Measurements from ENCODE around the gene URAD.
"Not testable (repeated sequence)": the region's sequence is repeated elsewhere in the genome, so short reads cannot be mapped to it uniquely, and the experiment has no call there.

URAD gene

DNA sequence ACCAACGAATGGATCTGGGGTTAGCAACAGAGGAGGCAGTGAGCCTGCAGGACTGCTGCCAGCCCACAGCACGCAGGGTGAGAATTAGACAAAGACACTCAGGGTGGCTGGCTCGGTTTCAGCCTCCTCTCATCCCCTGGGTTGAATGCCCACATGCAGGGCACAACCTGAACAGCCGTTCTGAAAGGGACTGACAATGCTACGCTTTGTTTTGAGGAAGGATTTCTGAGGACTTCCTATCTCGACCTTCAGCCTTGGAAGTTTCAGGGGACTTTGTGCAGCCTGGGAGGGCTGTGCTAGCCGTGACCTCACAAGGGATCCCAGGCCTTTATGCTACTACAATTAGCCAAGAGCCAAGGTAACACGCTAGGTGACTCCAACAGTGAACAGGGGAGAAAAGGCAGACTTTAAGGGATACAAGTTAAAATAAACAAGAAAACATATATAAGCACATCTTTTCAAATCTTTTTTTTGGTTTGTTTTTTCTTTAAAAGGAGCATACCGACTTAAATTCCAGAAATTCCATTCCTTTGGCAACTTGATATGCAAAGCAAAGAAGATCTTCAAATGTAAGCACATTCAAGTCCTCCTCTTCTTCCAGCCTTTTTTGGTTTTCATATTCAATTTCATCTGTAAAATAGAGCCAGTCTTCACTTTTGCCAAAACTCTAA, 34.5 kb upstream of the URAD start:
- no peaks in the 10 kb centered on the region for H3K9me3 ChIP-seq (ENCODE audit: control insufficient read depth, low read length)
- peaks cover 15% of the 10 kb centered on the region for H3K27me3 ChIP-seq (replicated peaks; ENCODE audit: control insufficient read depth, insufficient read depth, low read length)
- H3K4me1 ChIP-seq (ENCODE audit: control insufficient read depth, insufficient read depth, low read length), result peaks cover 9% of the 10 kb centered on the region
- DNase-seq (ENCODE audit: low read depth), result peak; percentile 45
- H3K4me3 ChIP-seq (ENCODE audit: low read length), result no peak overlapping the region
- no peaks in the 10 kb centered on the region for H3K36me3 ChIP-seq (ENCODE audit: control insufficient read depth, insufficient read depth, low read length, severe bottlenecking)
- no peak overlapping the region for H3K9ac ChIP-seq (ENCODE audit: low read length)

GRCh38 chr13:28014301-28014700, 25.8 kb upstream of the URAD start:
- H3K9me3 ChIP-seq (ENCODE audit: control insufficient read depth, low read length), result no peaks in the 10 kb centered on the region
- H3K9ac ChIP-seq (ENCODE audit: low read length), result no peak overlapping the region
- no peak overlapping the region for H3K4me3 ChIP-seq (ENCODE audit: low read length)
- H3K4me1 ChIP-seq (ENCODE audit: control insufficient read depth, insufficient read depth, low read length), result no peaks in the 10 kb centered on the region
- no peaks in the 10 kb centered on the region for H3K36me3 ChIP-seq (ENCODE audit: control insufficient read depth, insufficient read depth, low read length, severe bottlenecking)
- no peak for DNase-seq (ENCODE audit: low read depth)
- peaks cover 34% of the 10 kb centered on the region for H3K27me3 ChIP-seq (replicated peaks; ENCODE audit: control insufficient read depth, insufficient read depth, low read length)

GRCh38 chr13:28013482-28013881, 25.0 kb upstream of the URAD start:
- Histone ChIP-seq H3K9ac (ENCODE audit: low read length) (no peak overlapping the region), H3K27me3 (replicated peaks; ENCODE audit: control insufficient read depth, insufficient read depth, low read length) (peaks cover 36% of the 10 kb centered on the region), H3K4me1 (ENCODE audit: control insufficient read depth, insufficient read depth, low read length) (no peaks in the 10 kb centered on the region), H3K36me3 (ENCODE audit: control insufficient read depth, insufficient read depth, low read length, severe bottlenecking) (no peaks in the 10 kb centered on the region), H3K9me3 (ENCODE audit: control insufficient read depth, low read length) (no peaks in the 10 kb centered on the region), H3K4me3 (ENCODE audit: low read length) (no peak overlapping the region)
- no peak for DNase-seq (ENCODE audit: low read depth)

DNA sequence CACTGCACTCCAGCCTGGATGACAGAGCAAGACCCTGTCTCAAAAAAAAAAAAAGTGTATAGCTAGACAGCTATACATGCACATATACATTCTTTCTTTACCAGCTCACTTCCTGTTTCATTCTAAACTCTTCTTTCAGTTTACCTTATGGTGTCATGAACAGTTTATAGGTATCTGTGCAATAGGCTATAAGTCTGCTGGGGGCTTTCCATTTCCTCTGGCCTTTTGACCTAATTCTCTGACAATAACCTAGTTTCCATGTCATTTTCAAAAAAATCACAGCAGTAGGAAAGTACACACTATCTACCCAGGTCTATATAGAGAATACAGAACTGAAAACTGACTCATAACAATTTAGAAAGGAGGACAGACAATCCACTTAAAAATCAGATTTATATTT, 24.4 kb upstream of the URAD start:
- DNase-seq (ENCODE audit: low read depth), result no peak
- Histone ChIP-seq H3K4me3 (ENCODE audit: low read length) (no peak overlapping the region), H3K9ac (ENCODE audit: low read length) (no peak overlapping the region), H3K4me1 (ENCODE audit: control insufficient read depth, insufficient read depth, low read length) (no peaks in the 10 kb centered on the region), H3K36me3 (ENCODE audit: control insufficient read depth, insufficient read depth, low read length, severe bottlenecking) (no peaks in the 10 kb centered on the region), H3K27me3 (replicated peaks; ENCODE audit: control insufficient read depth, insufficient read depth, low read length) (peaks cover 36% of the 10 kb centered on the region), H3K9me3 (ENCODE audit: control insufficient read depth, low read length) (no peaks in the 10 kb centered on the region)

DNA sequence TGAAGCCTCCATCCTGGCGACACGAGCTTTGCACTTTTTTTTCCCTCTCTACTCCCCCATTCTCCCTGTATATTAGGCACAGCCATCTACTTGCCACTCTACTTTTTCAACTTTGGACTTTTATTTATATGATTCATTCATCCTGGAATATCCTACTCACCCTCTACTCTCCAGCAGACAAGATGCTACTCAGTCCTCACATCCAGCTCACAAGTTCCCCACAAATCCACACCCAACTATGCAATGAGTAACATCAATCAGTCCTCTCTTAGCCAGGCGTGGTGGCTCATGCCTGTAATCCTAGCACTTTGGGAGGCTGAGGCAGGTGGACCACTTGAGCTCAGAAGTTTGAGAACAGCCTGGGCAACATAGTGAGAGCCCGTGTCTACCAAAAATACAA, 23.9 kb upstream of the URAD start:
- Histone ChIP-seq H3K4me3 (ENCODE audit: low read length) (no peak overlapping the region), H3K9ac (ENCODE audit: low read length) (no peak overlapping the region), H3K9me3 (ENCODE audit: control insufficient read depth, low read length) (no peaks in the 10 kb centered on the region), H3K36me3 (ENCODE audit: control insufficient read depth, insufficient read depth, low read length, severe bottlenecking) (no peaks in the 10 kb centered on the region), H3K27me3 (replicated peaks; ENCODE audit: control insufficient read depth, insufficient read depth, low read length) (peaks cover 36% of the 10 kb centered on the region), H3K4me1 (ENCODE audit: control insufficient read depth, insufficient read depth, low read length) (no peaks in the 10 kb centered on the region)
- DNase-seq (ENCODE audit: low read depth), result no peak

- Histone ChIP-seq H3K9me3 (ENCODE audit: control insufficient read depth, low read length) (no peaks in the 10 kb centered on the region), H3K36me3 (ENCODE audit: control insufficient read depth, insufficient read depth, low read length, severe bottlenecking) (no peaks in the 10 kb centered on the region), H3K27me3 (replicated peaks; ENCODE audit: control insufficient read depth, insufficient read depth, low read length) (peaks cover 27% of the 10 kb centered on the region), H3K9ac (ENCODE audit: low read length) (no peak overlapping the region), H3K4me3 (ENCODE audit: low read length) (no peak overlapping the region), H3K4me1 (ENCODE audit: control insufficient read depth, insufficient read depth, low read length) (no peaks in the 10 kb centered on the region)
- DNase-seq (ENCODE audit: low read depth), result no peak
Measured at GRCh38 chr13:28010046-28010445, 21.6 kb upstream of the URAD start.

DNA sequence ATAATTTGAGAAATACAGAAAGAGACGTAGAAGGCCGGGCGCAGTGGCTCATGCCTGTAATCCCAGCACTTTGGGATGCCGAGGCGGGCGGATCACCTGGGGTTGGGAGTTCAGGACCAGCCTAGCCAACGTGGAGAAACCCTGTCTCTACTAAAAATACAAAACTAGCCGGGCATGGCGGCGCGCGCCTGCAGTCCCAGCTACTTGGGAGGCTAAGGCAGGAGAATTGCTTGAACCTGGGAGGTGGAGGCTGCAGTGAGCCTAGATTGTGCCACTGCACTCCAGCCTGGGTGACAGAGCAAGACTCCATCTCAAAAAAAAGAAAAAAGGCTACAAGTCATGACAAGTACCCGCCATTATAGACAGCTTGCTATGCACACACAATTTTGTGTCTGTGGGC, 16.5 kb upstream of the URAD start:
- H3K4me3 ChIP-seq (ENCODE audit: low read length); H3K4me1 ChIP-seq (ENCODE audit: control insufficient read depth, insufficient read depth, low read length); H3K36me3 ChIP-seq (ENCODE audit: control insufficient read depth, insufficient read depth, low read length, severe bottlenecking); H3K9me3 ChIP-seq (ENCODE audit: control insufficient read depth, low read length); DNase-seq (ENCODE audit: low read depth); H3K9ac ChIP-seq (ENCODE audit: low read length): not testable (repeated sequence)
- peaks cover 22% of the 10 kb centered on the region for H3K27me3 ChIP-seq (replicated peaks; ENCODE audit: control insufficient read depth, insufficient read depth, low read length)

GRCh38 chr13:28002886-28003698, 14.6 kb upstream of the URAD start:
- Histone ChIP-seq H3K36me3 (ENCODE audit: control insufficient read depth, insufficient read depth, low read length, severe bottlenecking) (no peaks in the 10 kb centered on the region), H3K27me3 (replicated peaks; ENCODE audit: control insufficient read depth, insufficient read depth, low read length) (peaks cover 14% of the 10 kb centered on the region), H3K4me3 (ENCODE audit: low read length) (no peak overlapping the region), H3K9ac (ENCODE audit: low read length) (no peak overlapping the region), H3K4me1 (ENCODE audit: control insufficient read depth, insufficient read depth, low read length) (no peaks in the 10 kb centered on the region), H3K9me3 (ENCODE audit: control insufficient read depth, low read length) (no peaks in the 10 kb centered on the region)
- no peak for DNase-seq (ENCODE audit: low read depth)

DNA sequence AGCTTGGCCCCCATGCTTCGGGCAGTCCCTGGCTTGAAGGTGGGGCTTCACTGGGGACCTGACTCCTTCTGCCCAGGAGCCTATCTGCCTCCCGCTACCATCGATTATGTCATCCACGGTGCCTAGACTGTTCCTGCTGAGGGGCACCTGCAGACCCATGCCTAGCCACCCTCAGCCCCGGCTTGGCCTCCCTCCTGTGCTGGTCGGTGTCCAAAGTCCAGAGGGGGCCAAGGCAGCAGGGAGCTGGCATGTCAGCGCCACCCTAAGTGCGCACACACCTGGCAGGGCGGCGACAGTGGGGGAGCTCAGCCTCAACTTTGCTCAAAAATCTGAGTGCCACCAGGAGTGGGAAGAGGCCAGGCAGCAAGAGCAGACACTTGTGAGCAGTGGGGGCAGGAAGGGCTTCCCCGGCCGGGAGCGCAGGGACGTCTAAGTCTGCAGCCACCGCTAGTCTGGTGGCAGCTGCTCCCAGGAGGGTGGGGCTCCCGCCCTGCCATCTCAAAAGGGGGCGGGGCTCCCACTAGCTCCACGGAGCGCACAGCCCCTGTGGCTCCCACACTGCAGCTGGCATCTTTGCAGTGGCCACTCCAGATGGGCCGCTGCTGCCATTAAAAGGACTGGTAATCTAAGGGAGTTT, 13.5 kb upstream of the URAD start:
- no peak overlapping the region for H3K9ac ChIP-seq (ENCODE audit: low read length)
- no peaks in the 10 kb centered on the region for H3K36me3 ChIP-seq (ENCODE audit: control insufficient read depth, insufficient read depth, low read length, severe bottlenecking)
- H3K4me1 ChIP-seq (ENCODE audit: control insufficient read depth, insufficient read depth, low read length), result no peaks in the 10 kb centered on the region
- DNase-seq (ENCODE audit: low read depth), result no peak
- peaks cover 14% of the 10 kb centered on the region for H3K27me3 ChIP-seq (replicated peaks; ENCODE audit: control insufficient read depth, insufficient read depth, low read length)
- H3K4me3 ChIP-seq (ENCODE audit: low read length), result no peak overlapping the region
- H3K9me3 ChIP-seq (ENCODE audit: control insufficient read depth, low read length), result no peaks in the 10 kb centered on the region

- peaks cover 14% of the 10 kb centered on the region for H3K27me3 ChIP-seq (replicated peaks; ENCODE audit: control insufficient read depth, insufficient read depth, low read length)
- no peak for DNase-seq (ENCODE audit: low read depth)
- no peak overlapping the region for H3K4me3 ChIP-seq (ENCODE audit: low read length)
- no peaks in the 10 kb centered on the region for H3K9me3 ChIP-seq (ENCODE audit: control insufficient read depth, low read length)
- no peaks in the 10 kb centered on the region for H3K36me3 ChIP-seq (ENCODE audit: control insufficient read depth, insufficient read depth, low read length, severe bottlenecking)
- no peak overlapping the region for H3K9ac ChIP-seq (ENCODE audit: low read length)
- H3K4me1 ChIP-seq (ENCODE audit: control insufficient read depth, insufficient read depth, low read length), result no peaks in the 10 kb centered on the region
Measured at GRCh38 chr13:28001049-28001448, 12.6 kb upstream of the URAD start.

DNA sequence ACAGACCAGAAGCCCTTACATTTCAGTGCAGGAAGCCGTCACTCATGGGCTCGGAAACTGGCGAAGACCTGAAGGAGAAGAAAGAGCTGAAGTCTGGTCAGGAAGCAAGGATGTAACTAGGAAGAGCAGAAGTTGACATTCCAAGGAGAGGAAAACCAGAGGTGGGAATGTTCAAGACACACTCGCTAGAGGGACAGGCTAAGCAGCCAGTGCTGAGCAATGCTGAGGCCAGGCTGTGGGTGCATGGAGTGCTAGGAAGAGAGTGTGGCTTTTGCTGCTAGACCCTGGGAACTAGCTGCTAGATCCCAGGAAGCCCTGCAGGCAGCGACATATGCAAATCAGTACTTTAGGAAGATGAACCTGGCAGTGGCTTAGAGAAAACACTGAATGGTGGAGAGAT, 12.1 kb upstream of the URAD start:
- no peak for DNase-seq (ENCODE audit: low read depth)
- Histone ChIP-seq H3K27me3 (replicated peaks; ENCODE audit: control insufficient read depth, insufficient read depth, low read length) (peaks cover 14% of the 10 kb centered on the region), H3K9ac (ENCODE audit: low read length) (no peak overlapping the region), H3K4me3 (ENCODE audit: low read length) (no peak overlapping the region), H3K9me3 (ENCODE audit: control insufficient read depth, low read length) (no peaks in the 10 kb centered on the region), H3K36me3 (ENCODE audit: control insufficient read depth, insufficient read depth, low read length, severe bottlenecking) (no peaks in the 10 kb centered on the region), H3K4me1 (ENCODE audit: control insufficient read depth, insufficient read depth, low read length) (no peaks in the 10 kb centered on the region)

Measured in adipocyte (in vitro differentiated cells).